NOMO-1 (cell line): ENCODE measurements around the gene TSPAN15.

ENCODE experiments used
- DNase-seq, 2 experiments: peaks; one replicate each; lab custom pipeline; 2025; ENCODE audit not compliant: unreplicated experiment in 2 of 2; lab: John Stamatoyannopoulos, UW

Gene TSPAN15

DNA sequence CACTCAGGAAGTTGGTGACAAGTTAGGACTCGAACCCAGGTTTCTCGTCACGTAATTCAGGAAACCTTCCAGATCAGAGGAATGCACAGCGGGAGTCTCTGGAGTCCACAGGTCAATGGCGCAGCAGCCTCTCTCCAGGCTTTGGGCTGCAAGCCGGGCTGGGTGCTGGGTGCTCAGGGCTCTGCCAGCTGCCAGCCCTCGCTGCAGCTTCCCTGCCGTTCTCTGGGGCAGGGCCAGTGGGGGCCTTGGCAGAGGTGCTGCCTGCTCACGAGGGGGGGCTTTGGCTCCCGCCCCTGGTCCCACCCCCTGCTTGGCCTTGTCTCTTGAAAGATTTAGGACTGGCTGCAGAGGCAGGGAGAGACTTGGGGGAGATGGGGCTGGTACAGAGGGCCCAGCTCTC, 34.6 kb upstream of the TSPAN15 start, which contains the start of gene TACR2:
Gene TACR2 (minus strand): TSS at position 224 of the 400 bp plus-strand sequence. CDS start 595 bp downstream, outside the sequence.
- DNase-seq = no peak

DNA sequence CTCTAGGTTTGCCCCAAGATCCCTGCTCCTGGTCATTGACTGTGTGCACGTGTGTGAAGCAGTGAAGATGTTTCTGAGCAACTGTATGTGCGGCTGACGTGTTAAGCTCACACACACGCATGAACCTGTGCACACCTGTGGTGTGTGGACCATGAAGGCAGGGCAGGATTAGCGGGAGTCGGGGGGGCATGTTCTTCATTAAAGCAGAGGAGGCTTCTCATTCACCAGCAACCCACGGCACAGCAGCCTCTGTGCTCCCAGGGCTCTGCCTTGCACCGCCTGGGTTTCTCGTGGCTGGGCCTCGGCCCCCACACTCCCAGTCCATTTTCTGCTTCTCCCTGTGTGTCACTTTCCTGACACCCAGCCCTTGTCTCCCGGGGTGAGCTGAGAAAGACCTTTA, 33.7 kb upstream of the TSPAN15 start:
- DNase-seq = no peak

GRCh38 chr10:69418052-69418752, 33.1 kb upstream of the TSPAN15 start:
- no peak for DNase-seq

GRCh38 chr10:69419096-69419743, 32.0 kb upstream of the TSPAN15 start:
- no peak for DNase-seq

DNA sequence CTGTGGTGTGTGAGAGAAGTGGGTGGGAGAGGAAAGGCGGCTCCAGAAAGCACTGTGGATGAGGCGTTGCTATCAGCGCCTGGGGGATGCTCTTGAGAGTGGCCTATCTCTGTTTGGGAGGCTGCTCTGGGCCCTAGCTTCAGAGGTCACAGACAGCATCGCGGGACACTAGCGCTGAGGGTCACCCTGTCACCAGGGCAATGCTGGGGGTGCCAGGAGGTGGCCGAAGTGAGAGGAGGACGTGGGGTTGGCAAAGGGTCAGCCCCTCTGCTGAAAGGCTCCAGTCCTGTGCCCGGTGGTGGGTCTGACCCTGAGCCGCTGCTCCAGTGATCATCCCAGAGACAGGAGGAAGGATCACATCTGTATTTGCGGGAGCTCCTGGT, 31.5 kb upstream of the TSPAN15 start:
- DNase-seq = no peak

DNA sequence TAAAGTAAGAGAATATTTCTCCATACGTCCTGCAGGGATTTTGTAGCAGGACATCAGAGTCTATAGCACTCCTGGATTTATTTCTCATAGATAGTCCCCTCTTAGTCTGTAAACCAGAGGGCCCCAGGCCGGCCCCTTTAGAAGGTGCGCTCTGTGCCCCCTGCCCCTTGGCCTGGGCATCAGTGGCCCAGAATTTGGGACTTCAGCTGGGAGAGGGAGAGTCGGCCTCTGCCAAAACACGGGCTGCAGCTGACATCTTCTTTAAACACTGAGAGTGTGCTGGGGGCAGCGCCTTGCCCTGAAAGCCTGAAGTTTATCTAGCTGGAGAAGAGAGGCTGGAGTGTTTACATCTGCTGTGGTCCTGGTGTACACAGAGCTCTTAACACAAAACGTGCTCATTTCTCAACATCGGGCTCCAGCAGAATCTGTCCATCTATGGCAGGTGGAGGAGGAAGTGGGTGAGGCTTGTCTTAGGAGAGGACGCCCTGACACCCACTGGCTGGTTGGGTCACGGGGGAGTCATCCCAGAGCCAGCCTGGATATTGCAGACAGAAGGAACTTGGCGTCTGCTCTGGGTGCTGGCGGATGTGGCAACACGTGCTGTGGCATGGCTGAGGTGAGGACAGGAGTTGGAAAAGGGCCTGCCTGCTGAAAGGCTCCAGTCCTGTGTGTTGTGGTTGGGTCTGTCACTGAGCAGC, 29.5 kb upstream of the TSPAN15 start:
- no peak for DNase-seq

DNA sequence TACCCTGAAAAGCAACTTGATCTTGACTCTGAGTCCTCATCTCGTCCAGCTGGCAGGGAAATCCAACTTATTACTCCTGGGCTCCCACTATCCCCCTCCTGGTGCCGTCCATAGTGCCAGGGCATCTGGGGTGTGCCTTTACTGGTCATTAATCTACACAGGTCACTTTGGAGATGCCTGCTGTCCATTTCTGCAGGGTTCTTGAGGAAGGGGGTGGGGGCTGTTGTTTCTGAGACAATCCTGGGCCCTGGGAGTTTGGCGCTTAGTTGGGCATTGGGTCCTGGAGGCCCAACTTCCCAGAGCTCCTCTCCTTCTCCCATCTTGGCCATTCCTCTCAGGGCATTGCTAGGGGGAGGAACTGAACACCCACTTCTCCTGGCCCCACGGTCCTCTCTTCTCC, 28.6 kb upstream of the TSPAN15 start:
- DNase-seq = no peak

DNA sequence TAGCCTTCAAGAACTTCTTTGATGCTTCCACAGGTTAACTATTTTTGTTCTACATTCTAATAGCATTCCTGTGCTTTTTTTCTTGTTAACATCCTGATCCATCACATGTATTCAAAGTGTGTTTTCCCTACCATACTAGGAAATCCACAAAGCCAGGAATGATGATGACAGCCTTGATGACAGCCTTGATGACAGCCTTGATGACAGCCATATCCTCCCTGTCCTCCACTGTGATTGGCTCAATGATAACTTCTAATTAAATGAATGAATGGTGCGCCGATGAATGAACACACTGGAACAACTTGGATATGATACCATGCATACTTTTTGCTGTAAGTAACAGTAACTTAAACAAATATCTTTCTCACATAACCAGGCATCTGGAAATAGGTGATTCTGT, 26.2 kb upstream of the TSPAN15 start:
- no peak for DNase-seq

- no peak for DNase-seq
These were observed 25.6 kb upstream of the TSPAN15 start for GRCh38 chr10:69425511-69426298.

GRCh38 chr10:69426376-69426727, 24.9 kb upstream of the TSPAN15 start:
- no peak for DNase-seq

- no peak for DNase-seq
These were observed 23.1 kb upstream of the TSPAN15 start for GRCh38 chr10:69428165-69428564.

DNA sequence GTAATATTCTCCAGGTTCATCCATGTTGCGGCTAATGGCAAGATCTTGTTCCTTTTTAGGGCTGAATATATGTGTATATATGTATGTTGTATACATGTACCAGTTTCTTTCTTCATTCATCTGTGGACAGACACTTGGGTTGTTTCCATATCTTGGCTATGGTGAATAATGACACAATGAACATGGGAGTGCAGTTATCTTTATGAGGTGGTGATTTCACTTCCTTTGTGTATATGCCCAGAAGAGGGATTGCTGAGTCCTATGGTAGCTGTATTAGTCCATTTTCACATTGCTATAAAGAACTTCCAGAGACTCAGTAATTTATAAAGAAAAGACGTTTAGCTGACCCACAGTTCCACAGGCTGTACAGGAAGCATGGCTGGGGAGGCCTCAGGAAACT, 17.1 kb upstream of the TSPAN15 start:
- no peak for DNase-seq

DNA sequence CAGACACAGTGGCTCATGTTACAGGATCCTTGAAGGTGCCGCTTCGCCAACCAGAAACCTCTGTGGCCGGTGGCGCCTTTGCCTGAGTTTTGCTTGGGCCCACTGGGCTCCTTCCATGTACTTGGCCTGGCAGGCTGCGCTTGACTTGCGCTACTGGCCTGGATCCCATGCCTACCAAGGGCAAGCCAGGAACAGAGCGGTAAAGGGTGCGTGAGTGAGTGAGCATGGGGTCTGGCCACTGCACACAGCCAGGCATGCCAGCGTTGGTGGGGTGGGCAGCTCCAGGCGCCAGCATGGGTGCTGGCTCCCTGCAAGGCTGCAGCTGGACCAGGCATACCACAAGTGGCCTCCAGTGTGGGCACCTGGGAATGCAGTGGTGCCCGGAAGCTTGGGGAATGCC, 16.3 kb upstream of the TSPAN15 start:
- DNase-seq = no peak

GRCh38 chr10:69435966-69436520, 15.2 kb upstream of the TSPAN15 start:
- no peak for DNase-seq

DNA sequence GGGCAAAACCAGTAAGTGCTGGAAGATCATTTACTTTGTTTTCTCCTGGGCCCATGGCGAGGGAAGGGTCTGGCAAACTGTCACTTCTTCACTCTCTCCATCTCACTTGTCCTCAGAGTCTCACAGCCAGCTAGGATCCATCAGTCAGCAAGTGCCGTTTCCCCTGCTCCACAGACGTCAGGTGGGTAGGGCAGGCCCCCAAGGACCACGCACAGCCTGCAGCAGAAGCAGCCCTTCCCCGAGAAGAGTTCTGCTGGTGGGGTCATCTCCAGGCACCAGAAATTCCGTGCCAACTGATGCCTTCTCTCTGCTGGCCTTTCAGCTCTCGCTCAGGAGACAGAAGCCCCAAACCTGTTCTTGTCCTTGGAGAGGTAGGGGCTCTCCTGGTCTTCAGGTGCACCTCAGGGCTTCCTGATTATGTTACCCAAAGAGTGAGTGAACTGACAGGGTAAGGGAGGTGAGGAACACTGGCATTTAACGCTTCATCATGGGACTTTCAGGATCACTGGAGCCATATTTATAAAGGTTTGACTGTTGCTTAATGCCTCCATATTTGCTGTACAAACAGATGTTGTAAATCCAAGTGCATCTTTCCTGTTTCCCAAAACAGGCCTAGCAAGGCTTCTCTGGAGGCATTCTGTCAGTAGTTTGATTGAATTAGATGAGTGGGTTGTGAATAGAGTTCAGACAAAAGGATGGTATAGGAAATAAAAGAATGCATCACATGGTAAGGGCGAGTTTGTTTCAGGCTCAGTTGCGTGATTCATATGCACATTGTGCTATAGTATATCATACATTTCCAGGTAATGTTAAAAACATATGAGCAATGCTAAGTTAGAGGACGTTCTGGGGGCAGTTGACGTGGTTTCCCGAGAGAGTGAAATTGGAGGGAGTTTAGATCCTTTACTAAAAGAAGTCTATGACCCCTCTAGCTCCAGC, 13.7 kb upstream of the TSPAN15 start:
- DNase-seq = no peak

GRCh38 chr10:69438536-69439349, 12.5 kb upstream of the TSPAN15 start:
- DNase-seq = peak in 1 of 2 experiments; percentile 19

GRCh38 chr10:69439350-69439739, 11.9 kb upstream of the TSPAN15 start:
- no peak for DNase-seq

- peak; percentile 48 to 74 for DNase-seq
These were observed 11.3 kb upstream of the TSPAN15 start for GRCh38 chr10:69439813-69440506.
